CD14-positive monocyte (primary cell): ENCODE results near the gene STKLD1. TPM values are rescaled to one million over a fixed set of nuclear protein-coding genes. Genes with fewer than 3 reads are reported as not detected.

Experiments used
- DNase-seq, 3 donors: peaks; one replicate each; pipeline ENCODE4 v3.0.0-alpha.2; 2011 to 2022
- H2AFZ ChIP-seq: 2 replicates; pipeline ENCODE4 v1.6.0; 2012; ENCODE audit warnings: mild to moderate bottlenecking, low read depth, low read length, inconsistent platforms; ENCODE audit not compliant: insufficient read depth, poor library complexity, severe bottlenecking
- H3K27ac ChIP-seq, 2 donors: 1 replicate in 1 of 2; 2 replicates in 1 of 2; pipeline ENCODE4 v1.5.1; 2012 to 2013; ENCODE audit warnings: low read length in 2 of 2, control low read depth in 1 of 2, inconsistent platforms in 1 of 2, low read depth in 1 of 2, mild to moderate bottlenecking in 1 of 2
- H3K27me3 ChIP-seq, 2 donors: one replicate each; pipeline versions ENCODE4 v1.6.0 to v1.6.1; 2011 to 2013; ENCODE audit warnings: low read length in 2 of 2; ENCODE audit not compliant: control insufficient read depth in 2 of 2, insufficient read depth in 2 of 2
- H3K36me3 ChIP-seq, 2 donors: replicated peaks in 1 of 2; 1 replicate in 1 of 2; 2 replicates in 1 of 2; pipeline versions ENCODE4 v1.5.1 to v1.6.1; 2012 to 2013; ENCODE audit warnings: low read length in 2 of 2, control low read depth in 1 of 2, inconsistent platforms in 1 of 2, mild to moderate bottlenecking in 1 of 2; ENCODE audit not compliant: insufficient read depth in 2 of 2, control insufficient read depth in 1 of 2
- H3K4me1 ChIP-seq, 2 donors: 1 replicate in 1 of 2; 2 replicates in 1 of 2; pipeline versions ENCODE4 v1.5.1 to v1.6.1; 2012 to 2013; ENCODE audit warnings: low read length in 2 of 2, control low read depth in 1 of 2, inconsistent platforms in 1 of 2, mild to moderate bottlenecking in 1 of 2, moderate library complexity in 1 of 2; ENCODE audit not compliant: insufficient read depth in 2 of 2, control insufficient read depth in 1 of 2
- H3K4me2 ChIP-seq: replicated peaks from 2 replicates; pipeline ENCODE3; 2012; ENCODE audit warnings: low read length, moderate library complexity, mild to moderate bottlenecking; ENCODE audit not compliant: poor library complexity, severe bottlenecking; ENCODE audit errors: extremely low read depth
- H3K4me3 ChIP-seq, 3 experiments: fragments of 200-600 bp in 1 of 3; sonication (generic) in 1 of 3; replicated peaks in 1 of 3; 1 replicate in 2 of 3; 2 replicates in 1 of 3; pipeline ENCODE4 v1.5.1; 2011 to 2013; ENCODE audit warnings: low read length in 3 of 3, mild to moderate bottlenecking in 3 of 3, control low read depth in 2 of 3, low read depth in 2 of 3, inconsistent platforms in 1 of 3, moderate library complexity in 1 of 3
- H3K79me2 ChIP-seq: 2 replicates; pipeline ENCODE4 v1.6.0; 2012; ENCODE audit warnings: mild to moderate bottlenecking, control low read depth, inconsistent platforms, low read length, moderate library complexity; ENCODE audit not compliant: insufficient read depth
- H3K9ac ChIP-seq: 2 replicates; pipeline ENCODE4 v1.6.0; 2017; ENCODE audit warnings: low read length, mild to moderate bottlenecking; ENCODE audit not compliant: insufficient read depth, poor library complexity, severe bottlenecking
- H3K9me3 ChIP-seq, 2 donors: replicated peaks in 1 of 2; 1 replicate in 1 of 2; 2 replicates in 1 of 2; pipeline versions ENCODE4 v1.5.1 to v1.6.1; 2012 to 2013; ENCODE audit warnings: low read length in 2 of 2, control low read depth in 1 of 2; ENCODE audit not compliant: control insufficient read depth in 1 of 2, insufficient read depth in 1 of 2
- H4K20me1 ChIP-seq: 2 replicates; pipeline ENCODE4 v1.6.0; 2012; ENCODE audit warnings: mild to moderate bottlenecking, low read length, control low read depth, moderate library complexity; ENCODE audit not compliant: insufficient read depth
- H3K27ac Mint-ChIP-seq, 7 donors: one replicate each; pipeline ENCODE4 v1.8.0; 2020; ENCODE audit warnings: mild to moderate bottlenecking in 7 of 7, mixed read lengths in 7 of 7, moderate library complexity in 6 of 7, inconsistent platforms in 2 of 7
- H3K27me3 Mint-ChIP-seq, 3 donors: one replicate each; pipeline ENCODE4 v1.8.0; 2021 to 2022; ENCODE audit warnings: low read depth in 3 of 3, mild to moderate bottlenecking in 3 of 3, mixed read lengths in 3 of 3, moderate library complexity in 3 of 3, inconsistent platforms in 1 of 3
- H3K36me3 Mint-ChIP-seq, 2 donors: one replicate each; pipeline ENCODE4 v1.8.0; 2020; ENCODE audit warnings: mixed read lengths in 2 of 2, inconsistent platforms in 1 of 2, mild to moderate bottlenecking in 1 of 2
- H3K4me1 Mint-ChIP-seq: one replicate; pipeline ENCODE4 v1.8.0; 2020; ENCODE audit warnings: mild to moderate bottlenecking, mixed read lengths
- H3K4me3 Mint-ChIP-seq, 2 donors: one replicate each; pipeline ENCODE4 v1.8.0; 2020; ENCODE audit warnings: mild to moderate bottlenecking in 2 of 2, mixed read lengths in 2 of 2, moderate library complexity in 1 of 2
- H3K9me3 Mint-ChIP-seq, 7 donors: one replicate each; pipeline ENCODE4 v1.8.0; 2020 to 2022; ENCODE audit warnings: mixed read lengths in 7 of 7, mild to moderate bottlenecking in 6 of 7, moderate library complexity in 6 of 7, inconsistent platforms in 2 of 7
- CTCF ChIP-seq: fragments of 200-600 bp; IDR thresholded peaks from one replicate; pipeline ENCODE4 v1.8.0; 2022; ENCODE audit warnings: antibody characterized with exemption, mild to moderate bottlenecking
- WGBS: methylation state at CpG from one replicate; pipeline ENCODE4 v1.1.5; 2013; ENCODE audit warnings: missing lambda C conversion rate; ENCODE audit not compliant: insufficient coverage; 5-methylcytosine and 5-hydroxymethylcytosine counted together
- intact Hi-C, 2 donors: fragments of 100-400 bp; cut with micrococcal nuclease; formaldehyde crosslinking; loops; one replicate each; pipeline versions ENCODE4 v1.15.0 to v1.15.1; 2023
- polyA plus RNA-seq, 3 donors: library from polyadenylated mRNA; depleted of rRNA in 1 of 3; unstranded in 2 of 3; stranded (reverse) in 1 of 3; fragments of 300-500 nt in 2 of 3; fragments of >200 nt in 1 of 3; fragmentation: Illumina TruSeq in 2 of 3; gene quantifications; 1 replicate in 2 of 3; 2 replicates in 1 of 3; pipeline ENCODE4 v1.2.3, GENCODE V29; 2012 to 2021

Gene STKLD1
- polyA plus RNA-seq, 3 donors = 0.27 TPM; not detected in 2

GRCh38 chr9:133403766-133404453, 27.7 kb downstream of the STKLD1 start:
- H3K36me3 ChIP-seq = peaks cover 50 to 54% of the 10 kb centered on the region in 2 donors
- intact Hi-C loops = loop anchor here in 1 of 2 donors (10.0 kb wide), 1 partner anchor 169 kb away; no protein-coding TSS in a partner anchor

GRCh38 chr9:133404454-133405002, 28.4 kb downstream of the STKLD1 start:
- Mint-ChIP-seq H3K27ac (peak overlapping the region in 1 of 7 donors; percentile 37), H3K4me1 (no peaks in the 10 kb centered on the region), H3K27me3 (peaks cover 0 to 1% (median 1%) of the 10 kb centered on the region in 3 donors), H3K36me3 (peaks cover 40 to 56% of the 10 kb centered on the region in 2 donors), H3K4me3 (no peak overlapping the region), H3K9me3 (no peaks in the 10 kb centered on the region)
- Histone ChIP-seq H2AFZ (no peak overlapping the region), H3K27me3 (no peaks in the 10 kb centered on the region), H3K27ac (no peak overlapping the region), H3K4me2 (no peak overlapping the region), H4K20me1 (peaks cover 9% of the 10 kb centered on the region), H3K9me3 (no peaks in the 10 kb centered on the region), H3K36me3 (peaks cover 55 to 60% of the 10 kb centered on the region in 2 donors), H3K4me3 (no peak overlapping the region), H3K9ac (no peak overlapping the region), H3K79me2 (no peaks in the 10 kb centered on the region), H3K4me1 (no peaks in the 10 kb centered on the region)
- no peak for TF ChIP-seq CTCF
- no peak for DNase-seq
- 96% methylated on average over 5 of the region's 12 CpGs for WGBS
- intact Hi-C loops = loop anchor here in 1 of 2 donors (10.0 kb wide), 1 partner anchor 170 kb away; no protein-coding TSS in a partner anchor

More at GRCh38 chr9:133403766-133404453, 27.7 kb downstream of the STKLD1 start:
- Mint-ChIP-seq H3K27me3 (peaks cover 0 to 1% (median 1%) of the 10 kb centered on the region in 3 donors), H3K4me1 (no peaks in the 10 kb centered on the region), H3K4me3 (no peak overlapping the region), H3K9me3 (no peaks in the 10 kb centered on the region), H3K36me3 (peaks cover 35 to 49% of the 10 kb centered on the region in 2 donors), H3K27ac (no peak overlapping the region)
- no peaks in the 10 kb centered on the region for H3K27me3 ChIP-seq
- TF ChIP-seq CTCF = peak; percentile 45
- 80% methylated on average over 14 of the region's 16 CpGs for WGBS
- no peak overlapping the region for H3K9ac ChIP-seq
- no peak overlapping the region for H3K27ac ChIP-seq
- no peaks in the 10 kb centered on the region for H3K79me2 ChIP-seq
- H4K20me1 ChIP-seq = peaks cover 9% of the 10 kb centered on the region
- peak in 1 of 3 donors; percentile 5 for DNase-seq
- no peak overlapping the region for H3K4me2 ChIP-seq
- H3K4me1 ChIP-seq = no peaks in the 10 kb centered on the region
- no peak overlapping the region for H3K4me3 ChIP-seq
- H2AFZ ChIP-seq = no peak overlapping the region
- H3K9me3 ChIP-seq = no peaks in the 10 kb centered on the region
